Stomach (tissue), 4 donors: ENCODE data around the gene FXN.

Experiments used
- CTCF ChIP-seq, 7 experiments: fragments of 450-650 bp in 4 of 7; fragments of 200-600 bp in 3 of 7; sonication (generic) in 3 of 7; IDR thresholded peaks; one replicate each; pipeline ENCODE4 v1.5.1; 2016 to 2019; ENCODE audit warnings: antibody characterized with exemption in 7 of 7, control low read depth in 2 of 7, mild to moderate bottlenecking in 1 of 7
- POLR2A ChIP-seq, 4 donors: fragments of 450-650 bp; IDR thresholded peaks; one replicate each; pipeline ENCODE4 v1.6.1; 2016; ENCODE audit warnings: antibody characterized with exemption in 4 of 4, control low read depth in 2 of 4, mild to moderate bottlenecking in 1 of 4, moderate library complexity in 1 of 4
- POLR2AphosphoS5 ChIP-seq, 3 donors: sonication (generic); formaldehyde crosslinking; IDR thresholded peaks; one replicate each; pipeline ENCODE4 v1.6.1; 2016; ENCODE audit warnings: antibody characterized with exemption in 3 of 3

GRCh38 chr9:69122082-69122548, 86.6 kb downstream of the FXN start:
- TF ChIP-seq POLR2A (IDR thresholded peaks at IDR 0.05): peak in 1 of 4 donors; percentile 15
- TF ChIP-seq CTCF (IDR thresholded peaks at IDR 0.05): no peak
- peak in 2 of 3 donors; percentile 32 to 65 for TF ChIP-seq POLR2AphosphoS5 (IDR thresholded peaks at IDR 0.05)
